Subcutaneous adipose tissue (tissue), 4 donors: ENCODE data around the gene PRDM16. TPM values are rescaled to one million over a fixed set of nuclear protein-coding genes. Genes with fewer than 3 reads are reported as not detected.

ENCODE experiments used
- CTCF ChIP-seq: fragments of 450-650 bp; IDR thresholded peaks from one replicate; pipeline ENCODE4 v1.5.1; 2016; ENCODE audit warnings: low read depth, mild to moderate bottlenecking, control low read depth, antibody characterized with exemption, moderate library complexity
- total RNA-seq, 4 donors: library from RNA; depleted of rRNA; stranded (reverse); fragments of >200 nt; gene quantifications; one replicate each; pipeline ENCODE4 v1.1.0, GENCODE V29; 2016

Gene PRDM16
- total RNA-seq, 4 donors from 2014 or later = 0.82 to 1.7 (median 1.1) TPM

DNA sequence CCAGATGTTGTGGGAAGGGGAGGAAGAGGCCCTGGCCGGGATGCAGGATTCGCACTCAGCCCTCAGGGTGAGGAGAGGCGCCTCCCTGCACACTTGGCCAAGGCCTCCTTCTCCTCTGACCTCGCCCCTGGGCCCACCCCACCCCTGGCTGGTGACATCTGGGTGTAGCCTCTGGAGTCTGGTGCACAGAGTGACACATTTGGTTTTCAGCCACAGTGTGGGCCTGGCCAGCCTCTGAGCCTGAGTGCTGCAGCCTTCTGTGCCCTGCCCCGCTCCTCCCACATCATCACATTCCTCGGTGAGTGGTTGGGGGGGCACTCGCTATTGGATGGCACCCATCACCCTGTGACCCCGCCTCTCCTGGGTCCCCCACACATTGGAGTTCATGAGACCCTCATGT, 45.8 kb downstream of the PRDM16 start:
- no peak for TF ChIP-seq CTCF

DNA sequence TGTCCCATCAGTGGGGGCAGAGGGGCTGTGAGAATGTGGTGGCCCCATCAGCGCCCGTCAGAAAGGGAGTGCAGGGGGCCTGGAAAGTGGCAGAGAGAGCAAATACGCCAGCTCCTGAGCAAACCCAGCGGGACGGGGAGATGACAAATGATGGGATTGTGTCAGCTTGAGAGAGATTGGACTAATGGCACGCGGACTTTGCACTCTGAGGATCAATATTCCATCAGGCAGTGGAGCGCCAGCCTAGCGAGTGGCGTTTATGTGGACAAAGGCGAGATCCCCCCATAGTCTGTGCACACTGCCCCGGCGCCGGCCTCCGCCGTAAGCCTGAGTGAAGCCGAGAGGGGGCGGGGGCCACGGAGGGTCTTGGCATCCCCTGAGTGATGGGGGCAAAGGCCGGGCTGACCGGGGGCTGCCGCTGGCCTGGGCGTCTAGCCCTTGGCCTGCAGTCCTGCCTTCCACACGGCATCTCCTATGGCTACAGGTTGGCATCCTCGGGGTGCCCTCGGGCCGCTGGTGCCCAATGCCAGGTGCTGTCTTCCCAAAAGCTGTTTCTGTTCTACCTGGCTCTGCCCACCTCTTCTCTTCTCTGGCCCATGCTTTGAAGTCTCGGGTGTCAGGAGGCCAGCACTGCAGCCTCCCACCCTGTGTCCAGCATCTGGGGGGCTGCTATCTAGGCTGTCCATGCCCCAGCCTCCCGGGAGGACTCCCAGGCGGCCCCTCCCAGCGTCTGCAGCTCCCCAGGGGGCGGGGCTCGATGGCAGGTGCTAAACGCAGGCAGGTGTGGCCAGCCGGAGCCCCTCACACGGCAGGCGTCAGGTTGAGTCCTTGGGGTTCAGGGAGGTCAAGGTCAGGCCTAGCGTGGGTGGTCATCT, 46.5 kb downstream of the PRDM16 start:
- no peak for TF ChIP-seq CTCF

GRCh38 chr1:3116150-3116510, 47.1 kb downstream of the PRDM16 start:
- TF ChIP-seq CTCF = no peak

DNA sequence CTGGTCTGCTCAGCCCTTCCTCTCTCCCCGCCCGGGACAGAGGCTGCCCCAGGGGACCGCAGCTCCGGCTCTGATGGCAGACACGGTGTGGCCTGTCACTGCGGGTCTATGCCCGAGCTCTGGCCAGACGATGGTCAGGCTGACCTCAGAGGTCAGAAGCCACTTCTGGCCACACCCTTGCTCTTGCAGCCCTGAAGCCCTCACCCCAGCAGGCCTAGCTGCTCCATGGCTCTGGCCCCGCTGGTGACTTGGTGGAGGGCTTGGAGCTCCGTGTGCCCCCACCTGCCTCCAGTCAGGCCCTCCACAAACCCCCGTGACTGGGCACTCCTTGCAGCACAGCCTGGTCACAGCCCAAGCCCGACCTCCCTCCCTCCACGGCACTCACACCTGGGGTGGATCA, 47.6 kb downstream of the PRDM16 start:
- TF ChIP-seq CTCF = no peak

- TF ChIP-seq CTCF = no peak
Measured at GRCh38 chr1:3117879-3118278, 48.9 kb downstream of the PRDM16 start.

DNA sequence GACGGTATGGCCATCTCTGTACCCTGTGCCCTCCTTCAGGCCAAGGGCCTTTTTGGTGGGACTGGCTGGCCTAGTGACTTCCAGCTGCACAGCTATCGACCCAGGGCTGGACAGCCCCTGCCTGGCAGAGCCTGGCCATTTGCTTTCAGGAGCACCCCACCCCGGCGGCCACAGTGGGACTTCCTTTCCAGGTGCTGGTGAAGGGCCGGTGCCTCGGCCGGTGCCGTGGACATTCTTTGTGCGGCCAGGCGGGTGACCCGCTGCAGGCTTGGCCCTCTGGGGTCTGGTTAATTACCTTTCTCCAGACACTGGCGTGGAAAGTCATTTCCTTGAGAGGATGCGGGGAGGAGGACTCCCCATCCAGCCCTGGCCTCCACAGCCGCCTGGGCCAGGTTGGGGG, 50.1 kb downstream of the PRDM16 start:
- no peak for TF ChIP-seq CTCF

- TF ChIP-seq CTCF = no peak
Measured at GRCh38 chr1:3119725-3120124, 50.7 kb downstream of the PRDM16 start.
